ENCODE data around the gene FUT6. TPM values are rescaled to one million over a fixed set of nuclear protein-coding genes. Genes with fewer than 3 reads are reported as not detected.

The FUT6 gene
- polyA plus RNA-seq, 3 donors = not detected

GRCh38 chr19:5832527-5833216, 6.8 kb downstream of the FUT6 start:
- H3K27me3 ChIP-seq (ENCODE audit: control insufficient read depth in 2 of 2, insufficient read depth in 2 of 2, low read length in 2 of 2) = peaks cover 0 to 17% of the 10 kb centered on the region in 2 donors
- Mint-ChIP-seq H3K9me3 (peaks cover 2 to 9% (median 5%) of the 10 kb centered on the region in 7 donors), H3K36me3 (no peaks in the 10 kb centered on the region), H3K4me3 (no peak overlapping the region), H3K27ac (peak overlapping the region in 2 of 7 donors; percentile 4 to 27), H3K27me3 (ENCODE audit: low read depth in 3 of 3) (peaks cover 13 to 26% (median 18%) of the 10 kb centered on the region in 3 donors), H3K4me1 (peaks cover 9% of the 10 kb centered on the region)
- TF ChIP-seq CTCF (IDR thresholded peaks at IDR 0.05) = no peak
- H3K4me3 ChIP-seq (replicated peaks in 1 of 3; ENCODE audit: low read depth in 2 of 3, low read length in 3 of 3) = no peak overlapping the region
- H4K20me1 ChIP-seq (ENCODE audit: insufficient read depth, low read length) = no peaks in the 10 kb centered on the region
- H3K4me2 ChIP-seq (replicated peaks; ENCODE audit: extremely low read depth, low read length, poor library complexity, severe bottlenecking) = no peak overlapping the region
- no peaks in the 10 kb centered on the region for H3K36me3 ChIP-seq (replicated peaks in 1 of 2; ENCODE audit: control insufficient read depth in 1 of 2, insufficient read depth in 2 of 2, low read length in 2 of 2)
- DNase-seq = no peak
- intact Hi-C loops (cut with micrococcal nuclease) = no loop called here
- peaks cover 0 to 5% of the 10 kb centered on the region in 2 donors for H3K9me3 ChIP-seq (replicated peaks in 1 of 2; ENCODE audit: control insufficient read depth in 1 of 2, insufficient read depth in 1 of 2, low read length in 2 of 2)
- H2AFZ ChIP-seq (ENCODE audit: insufficient read depth, low read depth, low read length, poor library complexity, severe bottlenecking) = no peak overlapping the region
- H3K79me2 ChIP-seq (ENCODE audit: insufficient read depth, low read length) = no peaks in the 10 kb centered on the region
- H3K4me1 ChIP-seq (ENCODE audit: control insufficient read depth in 1 of 2, insufficient read depth in 2 of 2, low read length in 2 of 2) = peaks cover 12 to 14% of the 10 kb centered on the region in 2 donors
- H3K9ac ChIP-seq (ENCODE audit: insufficient read depth, low read length, poor library complexity, severe bottlenecking) = no peak overlapping the region
- H3K27ac ChIP-seq (ENCODE audit: low read depth in 1 of 2, low read length in 2 of 2) = no peak overlapping the region
- 92% methylated on average over 6 of the region's 6 CpGs for WGBS (ENCODE audit: insufficient coverage)

DNA sequence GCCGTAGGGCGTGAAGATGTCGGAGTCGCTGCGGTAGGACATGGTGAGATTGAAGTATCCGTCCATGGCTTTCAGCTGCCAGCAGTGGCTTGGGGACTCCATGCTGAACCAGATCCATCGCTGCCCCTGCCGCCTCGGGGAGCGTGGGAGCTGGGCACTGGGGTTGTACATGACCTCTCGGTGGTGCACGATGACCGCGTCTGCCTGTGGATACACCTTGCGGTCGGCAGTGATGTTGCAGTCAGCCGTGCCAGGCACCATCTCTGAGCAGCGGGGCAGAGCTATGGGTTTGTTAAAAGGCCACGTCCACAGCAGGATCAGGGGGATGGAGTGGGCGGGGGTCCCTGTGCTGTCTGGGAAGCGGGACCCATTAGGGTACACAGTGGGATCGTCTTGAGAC, 7.4 kb downstream of the FUT6 start:
- 97% methylated on average over 18 of the region's 22 CpGs for whole genome bisulfite sequencing (ENCODE audit: insufficient coverage)
- Histone ChIP-seq H4K20me1 (ENCODE audit: insufficient read depth, low read length) (no peaks in the 10 kb centered on the region), H3K9me3 (replicated peaks in 1 of 2; ENCODE audit: control insufficient read depth in 1 of 2, insufficient read depth in 1 of 2, low read length in 2 of 2) (peaks cover 0 to 5% of the 10 kb centered on the region in 2 donors), H3K9ac (ENCODE audit: insufficient read depth, low read length, poor library complexity, severe bottlenecking) (no peak overlapping the region), H3K36me3 (replicated peaks in 1 of 2; ENCODE audit: control insufficient read depth in 1 of 2, insufficient read depth in 2 of 2, low read length in 2 of 2) (no peaks in the 10 kb centered on the region), H3K79me2 (ENCODE audit: insufficient read depth, low read length) (no peaks in the 10 kb centered on the region), H3K4me1 (ENCODE audit: control insufficient read depth in 1 of 2, insufficient read depth in 2 of 2, low read length in 2 of 2) (peaks cover 17 to 20% of the 10 kb centered on the region in 2 donors), H3K4me3 (replicated peaks in 1 of 3; ENCODE audit: low read depth in 2 of 3, low read length in 3 of 3) (no peak overlapping the region), H3K4me2 (replicated peaks; ENCODE audit: extremely low read depth, low read length, poor library complexity, severe bottlenecking) (no peak overlapping the region), H2AFZ (ENCODE audit: insufficient read depth, low read depth, low read length, poor library complexity, severe bottlenecking) (no peak overlapping the region), H3K27ac (ENCODE audit: low read depth in 1 of 2, low read length in 2 of 2) (no peak overlapping the region), H3K27me3 (ENCODE audit: control insufficient read depth in 2 of 2, insufficient read depth in 2 of 2, low read length in 2 of 2) (peaks cover 0 to 19% of the 10 kb centered on the region in 2 donors)
- H3K4me3 Mint-ChIP-seq = no peak overlapping the region
- TF ChIP-seq CTCF (IDR thresholded peaks at IDR 0.05) = no peak
- peaks cover 12% of the 10 kb centered on the region for H3K4me1 Mint-ChIP-seq
- H3K9me3 Mint-ChIP-seq = peaks cover 2 to 9% (median 8%) of the 10 kb centered on the region in 7 donors
- H3K36me3 Mint-ChIP-seq = no peaks in the 10 kb centered on the region
- peak overlapping the region in 1 of 7 donors; percentile 4 for H3K27ac Mint-ChIP-seq
- no peak for DNase-seq
- H3K27me3 Mint-ChIP-seq (ENCODE audit: low read depth in 3 of 3) = peaks cover 13 to 27% (median 18%) of the 10 kb centered on the region in 3 donors
- intact Hi-C loops (cut with micrococcal nuclease) = no loop called here

Measured in CD14-positive monocyte (primary cell).